Liver (tissue), 9 donors: ENCODE measurements around the gene NUPR1. TPM values are rescaled to one million over a fixed set of nuclear protein-coding genes. Genes with fewer than 3 reads are reported as not detected.

ENCODE experiments used
- DNase-seq: peaks from one replicate; pipeline ENCODE4 v3.0.0-alpha.2; 2017; ENCODE audit warnings: low spot score
- H3K27ac ChIP-seq, 2 donors: one replicate each; pipeline ENCODE4 v1.7.0; 2013; ENCODE audit warnings: inconsistent platforms in 2 of 2, low read length in 2 of 2, control low read depth in 1 of 2, low read depth in 1 of 2, mild to moderate bottlenecking in 1 of 2
- H3K27me3 ChIP-seq, 4 donors: one replicate each; pipeline versions ENCODE4 v1.6.1 to v1.7.0; 2013; ENCODE audit warnings: low read length in 3 of 4, inconsistent platforms in 1 of 4, mild to moderate bottlenecking in 1 of 4, moderate library complexity in 1 of 4; ENCODE audit not compliant: control insufficient read depth in 4 of 4, insufficient read depth in 4 of 4
- H3K36me3 ChIP-seq, 4 donors: one replicate each; pipeline versions ENCODE4 v1.6.1 to v1.7.0; 2013; ENCODE audit warnings: low read length in 3 of 4, mild to moderate bottlenecking in 3 of 4, low read depth in 1 of 4, moderate library complexity in 1 of 4; ENCODE audit not compliant: control insufficient read depth in 4 of 4, insufficient read depth in 3 of 4
- H3K4me1 ChIP-seq, 4 donors: one replicate each; pipeline versions ENCODE4 v1.6.1 to v1.7.0; 2013; ENCODE audit warnings: low read length in 3 of 4, mild to moderate bottlenecking in 3 of 4, moderate library complexity in 1 of 4; ENCODE audit not compliant: control insufficient read depth in 4 of 4, insufficient read depth in 4 of 4
- H3K4me3 ChIP-seq, 3 donors: one replicate each; pipeline versions ENCODE4 v1.6.1 to v1.7.0; 2013; ENCODE audit warnings: low read length in 3 of 3, control low read depth in 1 of 3, low read depth in 1 of 3, mild to moderate bottlenecking in 1 of 3
- H3K9ac ChIP-seq, 2 donors: one replicate each; pipeline ENCODE4 v1.7.0; 2013; ENCODE audit warnings: low read length in 2 of 2, mild to moderate bottlenecking in 2 of 2, moderate library complexity in 2 of 2, control low read depth in 1 of 2, low read depth in 1 of 2
- H3K9me3 ChIP-seq, 4 donors: one replicate each; pipeline versions ENCODE4 v1.6.1 to v1.7.0; 2013; ENCODE audit warnings: low read length in 3 of 4; ENCODE audit not compliant: control insufficient read depth in 4 of 4
- ATF3 ChIP-seq: IDR thresholded peaks from 2 replicates; pipeline ENCODE4 v1.6.1; 2016; ENCODE audit warnings: antibody characterized with exemption
- CTCF ChIP-seq: fragments of 150-350 bp; IDR thresholded peaks from 2 replicates; pipeline ENCODE4 v1.5.1; 2017; ENCODE audit warnings: improper control_type of control experiment, low read depth, low read length; ENCODE audit not compliant: missing input control
- FOXA1 ChIP-seq: IDR thresholded peaks from 2 replicates; pipeline ENCODE4 v1.6.1; 2016; ENCODE audit warnings: antibody characterized with exemption
- FOXA2 ChIP-seq: IDR thresholded peaks from 2 replicates; pipeline ENCODE4 v1.6.1; 2016; ENCODE audit warnings: antibody characterized with exemption
- GABPA ChIP-seq, 2 donors: IDR thresholded peaks in 1 of 2; conservative IDR thresholded peaks in 1 of 2; 2 replicates each; pipeline ENCODE4 v1.6.1; 2016; ENCODE audit warnings: antibody characterized with exemption in 2 of 2, mild to moderate bottlenecking in 1 of 2, moderate library complexity in 1 of 2
- HNF4A ChIP-seq, 2 donors: conservative IDR thresholded peaks; 2 replicates each; pipeline ENCODE4 v1.6.1; 2016; ENCODE audit warnings: antibody characterized with exemption in 2 of 2, mild to moderate bottlenecking in 2 of 2
- HNF4G ChIP-seq: IDR thresholded peaks from 2 replicates; pipeline ENCODE4 v1.6.1; 2016; ENCODE audit warnings: antibody characterized with exemption
- JUND ChIP-seq, 2 donors: IDR thresholded peaks; 2 replicates each; pipeline ENCODE4 v1.6.1; 2016; ENCODE audit warnings: antibody characterized with exemption in 2 of 2
- MAX ChIP-seq: IDR thresholded peaks from 2 replicates; pipeline ENCODE4 v1.6.1; 2016; ENCODE audit warnings: antibody characterized with exemption
- NR2F2 ChIP-seq: IDR thresholded peaks from 2 replicates; pipeline ENCODE4 v1.6.1; 2016; ENCODE audit warnings: antibody characterized with exemption
- RAD21 ChIP-seq, 2 donors: IDR thresholded peaks; 2 replicates each; pipeline ENCODE4 v1.6.1; 2016; ENCODE audit warnings: antibody characterized with exemption in 2 of 2, mild to moderate bottlenecking in 2 of 2
- REST ChIP-seq: IDR thresholded peaks from 2 replicates; pipeline ENCODE4 v1.6.1; 2016; ENCODE audit warnings: antibody characterized with exemption, mild to moderate bottlenecking
- RXRA ChIP-seq, 2 donors: IDR thresholded peaks; 2 replicates each; pipeline ENCODE4 v1.6.1; 2017 to 2018; ENCODE audit warnings: antibody characterized with exemption in 2 of 2, mild to moderate bottlenecking in 1 of 2
- SP1 ChIP-seq: IDR thresholded peaks from 2 replicates; pipeline ENCODE4 v1.6.1; 2018; ENCODE audit warnings: antibody characterized with exemption, mild to moderate bottlenecking
- TAF1 ChIP-seq: conservative IDR thresholded peaks from 2 replicates; pipeline ENCODE4 v1.6.1; 2016; ENCODE audit warnings: antibody characterized with exemption, mild to moderate bottlenecking
- ZBTB33 ChIP-seq: IDR thresholded peaks from 2 replicates; pipeline ENCODE4 v1.6.1; 2016; ENCODE audit warnings: antibody characterized with exemption
- WGBS: extraction: QIAGEN DNeasy Blood & Tissue Kit; methylation state at CpG from one replicate; pipeline ENCODE4 v1.1.7; 2013; 5-methylcytosine and 5-hydroxymethylcytosine counted together
- polyA plus RNA-seq, 2 donors: library from polyadenylated mRNA; stranded (reverse) in 1 of 2; unstranded in 1 of 2; fragments of 200-250 nt in 1 of 2; fragments of >200 nt in 1 of 2; fragmentation: Nextera tagmentation in 1 of 2; extraction: Ambion mirVana in 1 of 2; gene quantifications; one replicate each; pipeline versions ENCODE4 v1.2.1 to v1.2.3, GENCODE V29; 2013 to 2015
- total RNA-seq, 2 donors: library from RNA; depleted of rRNA; stranded (reverse); fragments of >200 nt; gene quantifications; one replicate each; pipeline ENCODE4 v1.2.3, GENCODE V29; 2014
- donor health status: healthy.
- donor health status: healthy.
- donor health status: healthy.
- donor health status: healthy.
- donor health status: healthy.

Gene NUPR1
- total and polyA plus RNA-seq, 4 donors: 10.9 to 305 (median 62.6) TPM

- Histone ChIP-seq H3K9me3 (no peaks in the 10 kb centered on the region), H3K4me3 (no peak overlapping the region), H3K36me3 (peaks cover 0 to 3% (median 0%) of the 10 kb centered on the region in 4 donors), H3K27ac (no peak overlapping the region), H3K9ac (no peak overlapping the region), H3K4me1 (peaks cover 0 to 21% (median 11%) of the 10 kb centered on the region in 4 donors), H3K27me3 (no peaks in the 10 kb centered on the region)
- TF ChIP-seq SP1 (no peak), HNF4G (no peak), JUND (IDR thresholded peaks at IDR 0.05) (no peak), MAX (no peak), FOXA2 (no peak)
- no peak for DNase-seq
- 88% methylated on average over 11 of the region's 11 CpGs for WGBS
Observed at GRCh38 chr16:28522792-28523191, 16.0 kb downstream of the NUPR1 start.

GRCh38 chr16:28521436-28521835, 17.3 kb downstream of the NUPR1 start:
- 90% methylated on average over 6 of the region's 6 CpGs for WGBS
- H3K4me1 ChIP-seq: peaks cover 0 to 12% (median 5%) of the 10 kb centered on the region in 4 donors
- peaks cover 2 to 4% (median 3%) of the 10 kb centered on the region in 4 donors for H3K36me3 ChIP-seq
- no peak for DNase-seq
- no peak for TF ChIP-seq GABPA (IDR thresholded peaks at IDR 0.05 in 1 of 2, conservative IDR thresholded peaks at IDR 0.05 in 1 of 2)
- TF ChIP-seq JUND (IDR thresholded peaks at IDR 0.05): no peak
- no peak for TF ChIP-seq HNF4G
- TF ChIP-seq REST: no peak
- TF ChIP-seq ATF3: no peak
- no peak for TF ChIP-seq HNF4A (conservative IDR thresholded peaks at IDR 0.05)
- TF ChIP-seq RAD21 (IDR thresholded peaks at IDR 0.05): no peak
- TF ChIP-seq MAX: no peak
- no peak overlapping the region for H3K9ac ChIP-seq
- no peak overlapping the region for H3K4me3 ChIP-seq
- no peaks in the 10 kb centered on the region for H3K9me3 ChIP-seq
- no peaks in the 10 kb centered on the region for H3K27me3 ChIP-seq
- no peak overlapping the region for H3K27ac ChIP-seq

GRCh38 chr16:28520672-28521071, 18.1 kb downstream of the NUPR1 start:
- DNase-seq: no peak
- H3K4me1 ChIP-seq: peaks cover 0 to 11% (median 4%) of the 10 kb centered on the region in 4 donors
- H3K4me3 ChIP-seq: no peak overlapping the region
- no peak overlapping the region for H3K27ac ChIP-seq
- no peaks in the 10 kb centered on the region for H3K27me3 ChIP-seq
- no peak overlapping the region for H3K9ac ChIP-seq
- peaks cover 2 to 4% (median 3%) of the 10 kb centered on the region in 4 donors for H3K36me3 ChIP-seq
- no peaks in the 10 kb centered on the region for H3K9me3 ChIP-seq
- WGBS: 68% methylated on average over 7 of the region's 7 CpGs
- TF ChIP-seq TAF1 (no peak), HNF4G (no peak), FOXA1 (no peak), FOXA2 (no peak), RAD21 (IDR thresholded peaks at IDR 0.05) (no peak), GABPA (IDR thresholded peaks at IDR 0.05 in 1 of 2, conservative IDR thresholded peaks at IDR 0.05 in 1 of 2) (no peak), NR2F2 (no peak), CTCF (no peak), HNF4A (conservative IDR thresholded peaks at IDR 0.05) (peak in 1 of 2 donors; percentile 23), JUND (IDR thresholded peaks at IDR 0.05) (no peak), ZBTB33 (no peak), ATF3 (no peak), RXRA (IDR thresholded peaks at IDR 0.05) (peak in 1 of 2 donors; percentile 29), SP1 (no peak)
